Activated T-cell treated with anti-CD3 and anti-CD28 coated beads, Interleukin-2, amount 50 U/mL, for 72 hours (primary cell): ENCODE measurements around the gene CD28. TPM values are rescaled to one million over a fixed set of nuclear protein-coding genes. Genes with fewer than 3 reads are reported as not detected.

ENCODE experiments used
- ATAC-seq, 2 donors: fragments of 150-1000 bp; cut with Tn5 transposase; replicated peaks in 1 of 2; 2 replicates each; pipeline ENCODE4 v1.10.0; 2021; ENCODE audit warnings: moderate library complexity in 2 of 2, mild to moderate bottlenecking in 1 of 2
- DNase-seq, 2 donors: peaks; one replicate each; pipeline ENCODE4 v3.0.0; 2021 to 2022; ENCODE audit warnings: mixed read lengths in 1 of 2
- H3K27ac Mint-ChIP-seq: one replicate; pipeline ENCODE4 v1.8.0; 2022; ENCODE audit warnings: mild to moderate bottlenecking, moderate library complexity, mixed read lengths
- H3K27me3 Mint-ChIP-seq: one replicate; pipeline ENCODE4 v1.8.0; 2022; ENCODE audit warnings: low read depth, mixed read lengths
- H3K36me3 Mint-ChIP-seq, 2 donors: one replicate each; pipeline ENCODE4 v1.8.0; 2022; ENCODE audit warnings: mixed read lengths in 2 of 2, mild to moderate bottlenecking in 1 of 2; ENCODE audit not compliant: insufficient read depth in 2 of 2
- H3K4me1 Mint-ChIP-seq: one replicate; pipeline ENCODE4 v1.8.0; 2022; ENCODE audit warnings: low read depth, mixed read lengths
- H3K4me3 Mint-ChIP-seq, 2 donors: one replicate each; pipeline ENCODE4 v1.8.0; 2022; ENCODE audit warnings: mild to moderate bottlenecking in 2 of 2, mixed read lengths in 2 of 2, moderate library complexity in 2 of 2
- H3K9me3 Mint-ChIP-seq, 2 donors: one replicate each; pipeline ENCODE4 v1.8.0; 2022; ENCODE audit warnings: mixed read lengths in 2 of 2
- total RNA-seq, 2 donors: library from RNA; stranded (reverse); gene quantifications; one replicate each; pipeline ENCODE4 v1.2.3, GENCODE V29; 2022

Gene CD28
- total RNA-seq, 2 donors from 2014 or later, result 177 to 206 TPM

- Mint-ChIP-seq H3K4me1 (peaks cover 94% of the 10 kb centered on the region), H3K36me3 (peaks cover 31 to 67% of the 10 kb centered on the region in 2 donors), H3K27ac (peak overlapping the region; percentile 99), H3K27me3 (no peaks in the 10 kb centered on the region), H3K4me3 (peak overlapping the region; percentile 38 to 73), H3K9me3 (no peaks in the 10 kb centered on the region)
- no peak for DNase-seq
- peak; percentile 56 to 66 for ATAC-seq
Measured at GRCh38 chr2:203730076-203730729, 23.8 kb downstream of the CD28 start.

GRCh38 chr2:203730883-203731282 lies 24.4 kb downstream of the CD28 start:
- ATAC-seq (no peak), DNase-seq (no peak)
- peaks cover 0 to under 1% of the 10 kb centered on the region in 2 donors for H3K9me3 Mint-ChIP-seq

DNA sequence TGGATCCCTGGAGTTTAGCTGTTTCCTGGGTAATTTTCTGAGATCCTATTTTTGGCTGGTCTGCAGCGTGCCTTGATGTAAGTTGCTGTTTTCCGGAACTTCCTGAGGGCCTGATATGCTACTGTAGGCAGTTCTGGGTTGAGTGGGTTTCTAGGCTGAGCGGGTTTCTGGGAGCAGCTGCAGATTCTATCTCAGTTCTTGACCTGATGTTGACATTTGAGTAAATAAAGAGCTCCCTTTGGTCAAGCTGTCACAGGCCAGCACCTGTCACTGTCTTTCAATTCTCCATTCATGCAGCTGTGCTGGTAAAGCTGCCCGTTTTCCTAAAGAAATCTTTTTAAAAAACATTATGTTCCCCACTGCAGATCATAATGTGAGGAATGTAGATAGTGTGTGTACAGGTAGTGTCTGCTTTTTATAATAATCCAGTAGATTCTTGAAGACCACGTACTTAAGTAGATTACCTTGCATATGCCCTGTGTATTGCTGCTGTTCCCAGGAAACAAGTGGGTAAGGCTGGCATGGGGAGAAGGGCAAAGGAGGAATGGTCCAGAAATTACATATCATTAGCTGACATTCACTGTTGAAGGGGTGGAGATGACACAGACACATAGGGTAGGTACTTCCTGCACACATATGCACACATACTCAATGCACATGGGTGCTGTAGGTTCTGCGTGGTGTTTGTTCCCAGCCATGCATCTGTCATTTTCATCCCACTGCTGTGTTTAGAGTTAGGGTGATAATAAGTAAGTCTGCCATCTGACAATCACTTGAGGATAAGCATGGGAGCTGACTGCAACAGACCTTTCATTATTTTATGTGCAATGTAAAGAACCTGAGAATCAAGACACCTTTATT lies 25.9 kb downstream of the CD28 start:
- Mint-ChIP-seq H3K4me3 (peak overlapping the region; percentile 38 to 73), H3K4me1 (peaks cover 94% of the 10 kb centered on the region), H3K27me3 (no peaks in the 10 kb centered on the region), H3K27ac (peak overlapping the region; percentile 99), H3K36me3 (peaks cover 34 to 72% of the 10 kb centered on the region in 2 donors), H3K9me3 (peaks cover 0 to 2% of the 10 kb centered on the region in 2 donors)
- no peak for ATAC-seq
- no peak for DNase-seq

More at GRCh38 chr2:203730883-203731282, 24.4 kb downstream of the CD28 start:
- Mint-ChIP-seq H3K4me3 (peak overlapping the region; percentile 38 to 73), H3K4me1 (peaks cover 94% of the 10 kb centered on the region), H3K27me3 (no peaks in the 10 kb centered on the region), H3K36me3 (peaks cover 32 to 71% of the 10 kb centered on the region in 2 donors), H3K27ac (peak overlapping the region; percentile 99)

GRCh38 chr2:203732953-203733510 lies 26.6 kb downstream of the CD28 start:
- DNase-seq (no peak), ATAC-seq (no peak)
- H3K27ac Mint-ChIP-seq, result peak overlapping the region; percentile 99
- H3K9me3 Mint-ChIP-seq, result peaks cover 0 to 2% of the 10 kb centered on the region in 2 donors
- H3K27me3 Mint-ChIP-seq, result no peaks in the 10 kb centered on the region
- peaks cover 35 to 73% of the 10 kb centered on the region in 2 donors for H3K36me3 Mint-ChIP-seq
- peak overlapping the region; percentile 38 to 73 for H3K4me3 Mint-ChIP-seq
- H3K4me1 Mint-ChIP-seq, result peaks cover 97% of the 10 kb centered on the region

DNA sequence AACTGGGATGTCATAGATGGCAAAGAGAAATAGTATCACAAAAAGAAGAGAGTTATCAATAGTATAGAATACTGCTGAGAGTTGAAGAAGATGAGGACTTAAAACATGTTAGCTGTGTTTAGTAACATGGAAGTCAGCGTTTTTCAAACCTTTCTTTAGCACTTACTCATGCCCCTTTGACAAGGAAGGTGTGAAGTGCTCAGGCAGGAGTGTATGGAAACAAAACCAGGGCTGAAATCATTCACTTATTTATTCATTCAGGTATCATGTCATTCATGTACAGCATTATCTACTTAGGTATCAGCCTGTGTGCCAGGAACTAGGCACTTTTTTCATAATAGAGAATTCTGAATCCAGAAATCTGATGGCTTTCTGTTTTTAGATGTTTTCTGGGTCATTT lies 27.2 kb downstream of the CD28 start:
- DNase-seq, result peak; percentile 43 to 54
- Mint-ChIP-seq H3K27ac (peak overlapping the region; percentile 99), H3K4me1 (peaks cover 99% of the 10 kb centered on the region), H3K9me3 (peaks cover 0 to 2% of the 10 kb centered on the region in 2 donors), H3K4me3 (peak overlapping the region; percentile 50 to 73), H3K36me3 (peaks cover 35 to 73% of the 10 kb centered on the region in 2 donors), H3K27me3 (no peaks in the 10 kb centered on the region)
- ATAC-seq, result peak; percentile 53 to 54

DNA sequence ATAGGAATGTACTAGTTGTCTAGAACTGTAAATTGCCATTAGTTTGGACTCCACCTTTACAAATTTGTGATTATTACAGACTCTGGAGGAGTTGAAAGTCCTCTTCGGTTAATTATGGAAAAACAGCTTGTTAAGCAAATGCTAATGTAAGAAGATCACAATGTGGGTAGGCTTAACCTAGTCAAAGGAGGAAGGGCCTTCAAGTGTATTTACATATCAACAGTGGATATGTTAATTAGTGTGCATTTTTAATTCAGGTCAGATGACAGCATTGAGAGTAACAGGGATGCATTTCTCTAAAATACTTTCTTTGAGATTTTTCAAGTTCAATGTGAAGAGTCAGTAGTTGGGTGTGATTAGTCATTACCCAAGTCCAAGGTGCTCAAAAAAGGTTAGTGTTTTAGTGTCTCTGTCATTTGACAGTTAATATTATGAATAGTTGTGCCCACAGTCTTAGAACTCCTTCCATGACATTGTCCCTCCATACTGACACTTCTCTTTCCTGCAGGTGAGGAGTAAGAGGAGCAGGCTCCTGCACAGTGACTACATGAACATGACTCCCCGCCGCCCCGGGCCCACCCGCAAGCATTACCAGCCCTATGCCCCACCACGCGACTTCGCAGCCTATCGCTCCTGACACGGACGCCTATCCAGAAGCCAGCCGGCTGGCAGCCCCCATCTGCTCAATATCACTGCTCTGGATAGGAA lies 28.0 kb downstream of the CD28 start:
- DNase-seq (peak in 1 of 2 donors; percentile 34), ATAC-seq (peak; percentile 23 to 36)
- H3K9me3 Mint-ChIP-seq, result peaks cover 0 to 2% of the 10 kb centered on the region in 2 donors
- H3K36me3 Mint-ChIP-seq, result peaks cover 39 to 72% of the 10 kb centered on the region in 2 donors
- peak overlapping the region; percentile 99 for H3K27ac Mint-ChIP-seq
- H3K27me3 Mint-ChIP-seq, result no peaks in the 10 kb centered on the region
- H3K4me3 Mint-ChIP-seq, result peak overlapping the region; percentile 50 to 73
- peaks cover 99% of the 10 kb centered on the region for H3K4me1 Mint-ChIP-seq

DNA sequence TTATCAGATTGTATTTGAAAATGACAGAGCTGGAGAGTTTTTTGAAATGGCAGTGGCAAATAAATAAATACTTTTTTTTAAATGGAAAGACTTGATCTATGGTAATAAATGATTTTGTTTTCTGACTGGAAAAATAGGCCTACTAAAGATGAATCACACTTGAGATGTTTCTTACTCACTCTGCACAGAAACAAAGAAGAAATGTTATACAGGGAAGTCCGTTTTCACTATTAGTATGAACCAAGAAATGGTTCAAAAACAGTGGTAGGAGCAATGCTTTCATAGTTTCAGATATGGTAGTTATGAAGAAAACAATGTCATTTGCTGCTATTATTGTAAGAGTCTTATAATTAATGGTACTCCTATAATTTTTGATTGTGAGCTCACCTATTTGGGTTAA lies 30.9 kb downstream of the CD28 start:
- Mint-ChIP-seq H3K9me3 (peaks cover 1 to 4% of the 10 kb centered on the region in 2 donors), H3K27me3 (no peaks in the 10 kb centered on the region), H3K36me3 (peaks cover 34 to 60% of the 10 kb centered on the region in 2 donors), H3K4me3 (peak overlapping the region; percentile 6 to 69), H3K4me1 (peaks cover 99% of the 10 kb centered on the region), H3K27ac (peak overlapping the region; percentile 78)
- DNase-seq (no peak), ATAC-seq (peak; percentile 24)

DNA sequence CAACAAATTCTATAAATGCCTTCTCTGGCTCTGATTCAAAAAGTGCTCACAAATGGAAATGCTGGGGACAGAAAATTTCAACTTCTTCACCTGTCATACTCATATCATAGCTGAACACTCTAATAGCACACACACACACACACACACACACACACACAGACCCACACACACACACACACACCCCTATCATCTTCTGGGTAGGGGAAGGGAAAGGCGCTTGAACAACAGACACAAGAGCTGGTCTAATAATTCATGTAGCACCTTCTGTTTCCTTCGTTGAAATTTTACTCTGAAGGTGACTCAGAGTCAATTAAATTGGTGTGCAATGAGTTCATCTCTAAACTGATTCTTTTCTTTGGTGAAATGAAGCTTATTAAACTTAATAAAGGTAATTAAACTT lies 32.9 kb downstream of the CD28 start:
- Mint-ChIP-seq H3K27me3 (no peaks in the 10 kb centered on the region), H3K4me3 (peak overlapping the region; percentile 49 to 63), H3K27ac (peak overlapping the region; percentile 78), H3K4me1 (peaks cover 99% of the 10 kb centered on the region), H3K36me3 (peaks cover 27 to 52% of the 10 kb centered on the region in 2 donors), H3K9me3 (peaks cover 4 to 6% of the 10 kb centered on the region in 2 donors)
- ATAC-seq, result peak; percentile 23 to 35
- peak; percentile 34 to 57 for DNase-seq

DNA sequence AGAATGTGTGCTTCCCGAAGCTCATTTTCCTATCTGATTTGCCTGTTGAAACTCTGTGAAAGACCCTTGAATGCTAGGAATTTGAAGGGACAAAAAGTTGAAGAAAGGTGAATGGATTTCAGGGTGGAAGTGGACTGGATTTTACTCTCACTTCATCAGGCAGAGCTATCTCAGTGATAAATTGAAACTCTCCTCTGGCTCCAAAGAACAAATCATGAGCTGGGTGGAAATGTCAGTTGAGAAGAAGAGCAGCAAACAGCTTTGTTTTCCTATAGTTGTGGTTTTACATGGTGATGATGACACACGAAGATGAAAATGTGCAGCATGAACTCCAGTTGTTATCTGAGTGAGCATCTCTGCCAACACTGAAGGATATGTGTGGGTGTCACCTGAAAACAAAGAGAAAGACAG lies 34.4 kb downstream of the CD28 start:
- Mint-ChIP-seq H3K27me3 (no peaks in the 10 kb centered on the region), H3K9me3 (peaks cover 8 to 9% of the 10 kb centered on the region in 2 donors), H3K4me3 (peak overlapping the region; percentile 49 to 63), H3K27ac (peak overlapping the region; percentile 78), H3K4me1 (peaks cover 91% of the 10 kb centered on the region), H3K36me3 (peaks cover 22 to 46% of the 10 kb centered on the region in 2 donors)
- DNase-seq, result peak; percentile 55 to 63
- ATAC-seq, result peak; percentile 74 to 77

- Mint-ChIP-seq H3K27me3 (no peaks in the 10 kb centered on the region), H3K27ac (peak overlapping the region; percentile 78), H3K36me3 (peaks cover 23 to 49% of the 10 kb centered on the region in 2 donors), H3K9me3 (peaks cover 7 to 8% of the 10 kb centered on the region in 2 donors), H3K4me3 (peak overlapping the region; percentile 49 to 63), H3K4me1 (peaks cover 91% of the 10 kb centered on the region)
- DNase-seq, result no peak
- ATAC-seq, result peak; percentile 5 to 12
Measured at GRCh38 chr2:203741566-203741965, 35.1 kb downstream of the CD28 start.

GRCh38 chr2:203743441-203743981 lies 37.1 kb downstream of the CD28 start:
- Mint-ChIP-seq H3K27me3 (no peaks in the 10 kb centered on the region), H3K4me3 (peak overlapping the region; percentile 14 to 42), H3K27ac (peak overlapping the region; percentile 87), H3K36me3 (peaks cover 19 to 40% of the 10 kb centered on the region in 2 donors), H3K4me1 (peaks cover 91% of the 10 kb centered on the region), H3K9me3 (peaks cover 7 to 8% of the 10 kb centered on the region in 2 donors)
- ATAC-seq (peak in 1 of 2 donors; percentile 37), DNase-seq (no peak)

DNA sequence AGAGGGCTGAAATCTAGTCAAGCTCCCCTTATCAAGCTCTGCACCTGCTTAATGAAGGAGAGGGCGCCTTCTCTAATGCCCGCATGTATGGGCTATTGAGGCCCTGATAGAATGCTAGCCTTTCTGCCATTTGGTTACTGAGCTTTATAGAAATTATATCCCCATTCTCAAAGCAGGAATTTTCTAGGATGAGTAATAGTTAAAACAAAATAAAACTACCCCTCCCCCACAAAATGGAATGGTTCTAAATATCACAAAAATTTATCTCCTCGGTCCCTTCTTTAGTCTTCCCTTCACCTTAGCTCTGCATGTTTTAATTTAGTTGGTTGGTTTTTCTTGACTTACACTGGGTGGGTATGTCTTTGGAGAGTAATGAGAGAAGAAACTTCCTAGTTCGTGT lies 37.7 kb downstream of the CD28 start:
- H3K9me3 Mint-ChIP-seq, result peaks cover 7 to 8% of the 10 kb centered on the region in 2 donors
- DNase-seq, result no peak
- peak overlapping the region; percentile 87 for H3K27ac Mint-ChIP-seq
- H3K4me3 Mint-ChIP-seq, result peak overlapping the region; percentile 17 to 32
- no peaks in the 10 kb centered on the region for H3K27me3 Mint-ChIP-seq
- H3K4me1 Mint-ChIP-seq, result peaks cover 91% of the 10 kb centered on the region
- peaks cover 20 to 36% of the 10 kb centered on the region in 2 donors for H3K36me3 Mint-ChIP-seq
- ATAC-seq, result no peak
